Trophoblast cell (in vitro differentiated cells and primary cell): ENCODE data around the gene NSMCE3.
A peak's percentile ranks its signal among the peaks of the same experiment; 100 is the strongest.

ENCODE experiments used
- DNase-seq, 2 donors: peaks; one replicate each; pipeline ENCODE4 v3.0.0-alpha.2; 2016
- H2AFZ ChIP-seq: 2 replicates; pipeline ENCODE4 v1.6.1; 2013; ENCODE audit warnings: low read length, moderate library complexity, mild to moderate bottlenecking; ENCODE audit not compliant: insufficient read depth, poor library complexity
- H2AK5ac ChIP-seq: 2 replicates; pipeline ENCODE4 v1.6.1; 2013; ENCODE audit warnings: mild to moderate bottlenecking, low read length
- H2BK120ac ChIP-seq: 2 replicates; pipeline ENCODE4 v1.6.1; 2013; ENCODE audit warnings: low read length, mild to moderate bottlenecking, moderate library complexity; ENCODE audit not compliant: insufficient read depth, poor library complexity
- H2BK12ac ChIP-seq: 2 replicates; pipeline ENCODE4 v1.6.1; 2013; ENCODE audit warnings: mild to moderate bottlenecking, low read length, moderate library complexity
- H2BK5ac ChIP-seq: 2 replicates; pipeline ENCODE4 v1.6.1; 2013; ENCODE audit warnings: low read length, low read depth, moderate library complexity, mild to moderate bottlenecking; ENCODE audit not compliant: poor library complexity
- H3K14ac ChIP-seq: 2 replicates; pipeline ENCODE4 v1.6.1; 2013; ENCODE audit warnings: mild to moderate bottlenecking, low read length
- H3K18ac ChIP-seq: 2 replicates; pipeline ENCODE4 v1.6.1; 2013; ENCODE audit warnings: mild to moderate bottlenecking, low read length
- H3K23ac ChIP-seq: 2 replicates; pipeline ENCODE4 v1.6.1; 2013; ENCODE audit warnings: low read length
- H3K27ac ChIP-seq: 2 replicates; pipeline ENCODE4 v1.5.1; 2013; ENCODE audit warnings: low read depth, mild to moderate bottlenecking, inconsistent platforms, low read length, moderate library complexity
- H3K27me3 ChIP-seq: 2 replicates; pipeline ENCODE4 v1.6.1; 2013; ENCODE audit warnings: inconsistent platforms, mild to moderate bottlenecking, low read length, moderate library complexity; ENCODE audit not compliant: insufficient read depth
- H3K36me3 ChIP-seq, 2 experiments: 1 replicate in 1 of 2; 2 replicates in 1 of 2; pipeline ENCODE4 v1.6.1; 2013; ENCODE audit warnings: low read length in 2 of 2, mild to moderate bottlenecking in 2 of 2, moderate library complexity in 1 of 2; ENCODE audit not compliant: insufficient read depth in 2 of 2, control insufficient read depth in 1 of 2
- H3K4ac ChIP-seq: 2 replicates; pipeline ENCODE4 v1.6.1; 2013; ENCODE audit warnings: low read depth, mild to moderate bottlenecking, low read length, moderate library complexity
- H3K4me1 ChIP-seq, 2 experiments: 1 replicate in 1 of 2; 2 replicates in 1 of 2; pipeline ENCODE4 v1.6.1; 2013; ENCODE audit warnings: low read length in 2 of 2, mild to moderate bottlenecking in 2 of 2, moderate library complexity in 1 of 2; ENCODE audit not compliant: insufficient read depth in 2 of 2, control insufficient read depth in 1 of 2
- H3K4me2 ChIP-seq: 2 replicates; pipeline ENCODE4 v1.6.1; 2013; ENCODE audit warnings: inconsistent platforms, mild to moderate bottlenecking, low read length, moderate library complexity
- H3K4me3 ChIP-seq: 2 replicates; pipeline ENCODE4 v1.5.1; 2013; ENCODE audit warnings: mild to moderate bottlenecking, low read depth, low read length, inconsistent platforms
- H3K79me1 ChIP-seq: one replicate; pipeline ENCODE4 v1.6.1; 2013; ENCODE audit warnings: low read length
- H3K79me2 ChIP-seq: 2 replicates; pipeline ENCODE4 v1.6.1; 2013; ENCODE audit warnings: low read length, mild to moderate bottlenecking; ENCODE audit not compliant: control insufficient read depth, insufficient read depth, poor library complexity
- H3K9ac ChIP-seq: 2 replicates; pipeline ENCODE4 v1.6.1; 2013; ENCODE audit warnings: mild to moderate bottlenecking, low read length
- H3K9me3 ChIP-seq: 2 replicates; pipeline ENCODE4 v1.6.1; 2013; ENCODE audit warnings: low read depth, mild to moderate bottlenecking, control low read depth, inconsistent platforms, low read length; ENCODE audit not compliant: insufficient read depth
- H4K12ac ChIP-seq: 2 replicates; pipeline ENCODE4 v1.6.1; 2013; ENCODE audit warnings: low read depth, mild to moderate bottlenecking, low read length, moderate library complexity
- H4K8ac ChIP-seq: 2 replicates; pipeline ENCODE4 v1.6.1; 2013; ENCODE audit warnings: low read depth, mild to moderate bottlenecking, low read length, moderate library complexity
- H4K91ac ChIP-seq: one replicate; pipeline ENCODE4 v1.6.1; 2013; ENCODE audit warnings: low read depth, mild to moderate bottlenecking, low read length, moderate library complexity
- WGBS: extraction: QIAGEN DNeasy Blood & Tissue Kit; methylation state at CpG from one replicate; pipeline ENCODE4 v1.1.7; 2013; ENCODE audit warnings: missing lambda C conversion rate; ENCODE audit not compliant: insufficient read length, insufficient coverage; ENCODE audit errors: extremely low coverage; 5-methylcytosine and 5-hydroxymethylcytosine counted together

NSMCE3 gene

GRCh38 chr15:29272219-29272618 is 2.6 kb upstream of the NSMCE3 start:
- H3K4me3 ChIP-seq = no peak overlapping the region
- H3K27ac ChIP-seq = no peak overlapping the region
- H2AK5ac ChIP-seq = no peak overlapping the region
- H3K36me3 ChIP-seq = no peaks in the 10 kb centered on the region
- no peak overlapping the region for H2AFZ ChIP-seq
- no peak overlapping the region for H3K14ac ChIP-seq
- H4K8ac ChIP-seq = no peak overlapping the region
- no peaks in the 10 kb centered on the region for H3K79me2 ChIP-seq
- H3K23ac ChIP-seq = no peak overlapping the region
- no peak for DNase-seq
- no peak overlapping the region for H3K4me2 ChIP-seq
- WGBS = no CpG with 5 or more reads among the region's 5 CpGs
- H4K91ac ChIP-seq = no peak overlapping the region
- H4K12ac ChIP-seq = no peak overlapping the region
- H3K4me1 ChIP-seq = peaks cover 3% of the 10 kb centered on the region in 2 experiments
- no peak overlapping the region for H2BK12ac ChIP-seq
- H3K9ac ChIP-seq = no peak overlapping the region
- peaks cover 4% of the 10 kb centered on the region for H3K79me1 ChIP-seq
- no peaks in the 10 kb centered on the region for H3K27me3 ChIP-seq
- H2BK5ac ChIP-seq = no peak overlapping the region
- H2BK120ac ChIP-seq = no peak overlapping the region
- H3K9me3 ChIP-seq = no peaks in the 10 kb centered on the region
- H3K18ac ChIP-seq = no peak overlapping the region
- no peak overlapping the region for H3K4ac ChIP-seq

DNA sequence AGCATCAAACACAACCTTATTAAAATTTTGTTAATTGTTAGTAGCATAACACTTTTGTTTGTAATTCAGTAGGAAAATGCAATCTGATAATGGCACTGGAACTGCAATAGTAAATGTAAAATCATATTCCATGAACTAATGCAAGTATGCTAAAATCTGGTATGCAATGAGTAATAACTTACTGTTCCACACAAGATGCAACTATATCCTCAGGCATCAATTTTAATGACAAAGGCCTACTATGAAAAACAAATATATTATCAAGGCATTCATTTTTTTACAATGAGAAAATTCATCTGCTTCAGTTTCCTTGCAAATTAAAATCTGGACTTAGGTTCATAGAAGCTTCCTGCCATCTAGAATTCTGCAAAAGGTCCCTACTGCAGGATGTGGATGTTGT is 1.4 kb upstream of the NSMCE3 start:
- H3K23ac ChIP-seq = no peak overlapping the region
- H2AK5ac ChIP-seq = no peak overlapping the region
- no peak overlapping the region for H4K12ac ChIP-seq
- H3K79me1 ChIP-seq = peaks cover 4% of the 10 kb centered on the region
- H3K27ac ChIP-seq = no peak overlapping the region
- H4K91ac ChIP-seq = no peak overlapping the region
- H4K8ac ChIP-seq = no peak overlapping the region
- H2BK5ac ChIP-seq = no peak overlapping the region
- no peaks in the 10 kb centered on the region for H3K79me2 ChIP-seq
- no peak overlapping the region for H3K4me2 ChIP-seq
- H3K18ac ChIP-seq = no peak overlapping the region
- H3K4me3 ChIP-seq = no peak overlapping the region
- no peak overlapping the region for H2BK12ac ChIP-seq
- H2AFZ ChIP-seq = no peak overlapping the region
- DNase-seq = no peak
- H3K14ac ChIP-seq = no peak overlapping the region
- no peaks in the 10 kb centered on the region for H3K9me3 ChIP-seq
- no peaks in the 10 kb centered on the region for H3K36me3 ChIP-seq
- H3K27me3 ChIP-seq = no peaks in the 10 kb centered on the region
- no peak overlapping the region for H2BK120ac ChIP-seq
- peaks cover 3% of the 10 kb centered on the region in 2 experiments for H3K4me1 ChIP-seq
- H3K9ac ChIP-seq = no peak overlapping the region
- H3K4ac ChIP-seq = no peak overlapping the region

DNA sequence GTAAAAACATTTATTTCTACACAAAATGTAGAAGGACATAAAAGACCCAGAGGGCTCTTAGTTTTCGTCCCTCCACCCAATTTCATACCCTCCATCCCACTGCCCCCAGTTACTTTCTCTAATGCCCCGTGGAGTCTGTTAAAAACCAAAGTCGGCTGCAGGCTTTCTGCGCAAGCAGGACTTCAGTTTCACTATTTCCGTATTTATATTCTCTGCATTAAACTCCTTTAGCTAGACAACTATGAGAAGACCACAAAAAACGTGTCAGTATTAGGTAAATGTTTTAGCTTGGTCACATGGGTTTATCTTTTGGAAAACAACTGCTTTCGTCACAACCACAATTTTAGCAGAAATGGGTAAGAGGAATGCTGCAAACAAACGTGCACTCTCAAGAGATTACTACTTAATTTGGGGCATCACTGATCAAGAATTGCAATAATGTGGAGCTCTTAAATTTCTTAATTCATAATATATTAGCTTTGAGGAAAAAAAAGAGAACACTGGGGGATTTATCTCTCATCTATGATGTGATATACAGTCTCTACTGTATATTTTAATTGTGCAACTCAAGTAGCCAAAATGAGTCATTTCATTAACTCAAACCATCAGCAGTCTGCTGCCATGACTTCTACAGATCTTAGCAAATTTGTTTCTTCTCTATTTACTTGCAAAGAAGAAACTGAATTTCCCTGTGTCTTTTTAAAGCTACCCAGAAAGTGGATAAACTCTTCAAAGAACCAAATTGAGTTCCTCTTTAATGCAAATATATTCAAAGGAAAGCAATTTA is 740 bp upstream of the NSMCE3 start:
- Histone ChIP-seq H3K23ac (no peak overlapping the region), H2BK5ac (no peak overlapping the region), H3K4me3 (no peak overlapping the region), H2AK5ac (no peak overlapping the region), H4K12ac (no peak overlapping the region), H3K79me2 (no peaks in the 10 kb centered on the region), H3K4me2 (peak overlapping the region; percentile 90), H3K9ac (no peak overlapping the region), H2BK12ac (no peak overlapping the region), H3K18ac (no peak overlapping the region), H3K4me1 (peaks cover 3% of the 10 kb centered on the region in 2 experiments), H3K27me3 (no peaks in the 10 kb centered on the region), H3K27ac (no peak overlapping the region), H2AFZ (peak overlapping the region; percentile 81), H4K8ac (peak overlapping the region; percentile 86), H2BK120ac (no peak overlapping the region), H3K4ac (no peak overlapping the region), H3K36me3 (no peaks in the 10 kb centered on the region), H3K79me1 (peaks cover 4% of the 10 kb centered on the region), H3K14ac (no peak overlapping the region), H4K91ac (no peak overlapping the region), H3K9me3 (no peaks in the 10 kb centered on the region)
- WGBS = no CpG with 5 or more reads among the region's 8 CpGs
- DNase-seq = peak in 1 of 2 donors; percentile 33

GRCh38 chr15:29268706-29269484 is 727 bp downstream of the NSMCE3 start:
- Histone ChIP-seq H3K9ac (peak overlapping the region; percentile 72), H4K91ac (peak overlapping the region; percentile 61), H3K18ac (peak overlapping the region; percentile 64), H2BK5ac (peak overlapping the region; percentile 56), H3K27ac (no peak overlapping the region), H3K27me3 (no peaks in the 10 kb centered on the region), H3K79me2 (no peaks in the 10 kb centered on the region), H2AFZ (peak overlapping the region; percentile 83), H3K14ac (peak overlapping the region; percentile 53), H3K36me3 (no peaks in the 10 kb centered on the region), H3K4me3 (peak overlapping the region; percentile 81), H3K79me1 (peaks cover 4% of the 10 kb centered on the region), H2BK120ac (no peak overlapping the region), H3K4ac (no peak overlapping the region), H2AK5ac (no peak overlapping the region), H3K23ac (no peak overlapping the region), H4K8ac (peak overlapping the region; percentile 81), H3K9me3 (no peaks in the 10 kb centered on the region), H3K4me1 (peaks cover 3% of the 10 kb centered on the region in 2 experiments), H4K12ac (peak overlapping the region; percentile 77), H3K4me2 (peak overlapping the region; percentile 90), H2BK12ac (no peak overlapping the region)
- WGBS = no CpG with 5 or more reads among the region's 35 CpGs
- DNase-seq = peak; percentile 12 to 59
